Neural cell (in vitro differentiated cells): ENCODE data around the gene SVEP1.

ENCODE experiments used
- CTCF ChIP-seq: fragments of 450-650 bp; IDR thresholded peaks from 2 replicates; pipeline ENCODE4 v1.5.1; 2014; ENCODE audit warnings: antibody characterized with exemption, mild to moderate bottlenecking, moderate library complexity; ENCODE audit not compliant: poor library complexity, severe bottlenecking
- EP300 ChIP-seq: fragments of 450-650 bp; conservative IDR thresholded peaks from 2 replicates; pipeline ENCODE4 v1.6.1; 2014; ENCODE audit warnings: antibody characterized with exemption, mild to moderate bottlenecking, moderate library complexity; ENCODE audit not compliant: poor library complexity, severe bottlenecking
- EZH2 ChIP-seq: fragments of 200-600, 300-800 bp; shearing (Covaris generic), sonication (generic); IDR thresholded peaks from 2 replicates; pipeline ENCODE4 v1.6.1; 2014; ENCODE audit warnings: antibody characterized with exemption, low read length, borderline replicate concordance, mild to moderate bottlenecking; ENCODE audit not compliant: insufficient read depth, poor library complexity, severe bottlenecking
- MXI1 ChIP-seq: fragments of 450-650 bp; conservative IDR thresholded peaks from 2 replicates; pipeline ENCODE4 v1.6.1; 2014; ENCODE audit warnings: antibody characterized with exemption, mild to moderate bottlenecking; ENCODE audit not compliant: poor library complexity, severe bottlenecking
- POLR2AphosphoS5 ChIP-seq: IDR thresholded peaks from 2 replicates; pipeline ENCODE4 v1.6.1; 2012
- RAD21 ChIP-seq: fragments of 450-650 bp; conservative IDR thresholded peaks from 2 replicates; pipeline ENCODE4 v1.6.1; 2014; ENCODE audit warnings: antibody characterized with exemption, mild to moderate bottlenecking, moderate library complexity
- REST ChIP-seq: IDR thresholded peaks from 2 replicates; pipeline ENCODE4 v1.6.1; 2012; ENCODE audit warnings: borderline replicate concordance
- TAF1 ChIP-seq: IDR thresholded peaks from 2 replicates; pipeline ENCODE4 v1.6.1; 2012; ENCODE audit warnings: low read depth

GRCh38 chr9:110580850-110581249 lies 1.3 kb upstream of the SVEP1 start:
- TF ChIP-seq REST: no peak
- no peak for TF ChIP-seq CTCF
- TF ChIP-seq EP300: no peak
- no peak for TF ChIP-seq MXI1
- no peak for TF ChIP-seq RAD21
- no peak for TF ChIP-seq EZH2
- no peak for TF ChIP-seq TAF1
- TF ChIP-seq POLR2AphosphoS5: no peak
